Karpas-422 (cell line): ENCODE results near the gene RGS6. TPM values are rescaled to one million over a fixed set of nuclear protein-coding genes. Genes with fewer than 3 reads are reported as not detected.

Experiments
- DNase-seq: peaks from one replicate; pipeline ENCODE4 v3.0.0-alpha.2; 2015
- H2AFZ ChIP-seq: fragments of 200-600 bp; sonication (generic); 2 replicates; pipeline ENCODE4 v1.6.1; 2014; ENCODE audit warnings: antibody characterized with exemption, low read length, mixed read lengths
- H3K27ac ChIP-seq: fragments of 200-600 bp; sonication (generic); 2 replicates; pipeline ENCODE4 v1.5.1; 2014; ENCODE audit warnings: mild to moderate bottlenecking, low read length, moderate library complexity
- H3K27me3 ChIP-seq: fragments of 200-600 bp; sonication (generic); 2 replicates; pipeline ENCODE4 v1.6.1; 2014; ENCODE audit warnings: low read length, mixed read lengths
- H3K36me3 ChIP-seq: fragments of 200-600 bp; sonication (generic); 2 replicates; pipeline ENCODE4 v1.6.1; 2014; ENCODE audit warnings: low read length, mixed read lengths; ENCODE audit not compliant: insufficient read depth
- H3K4me1 ChIP-seq: fragments of 200-600 bp; sonication (generic); 2 replicates; pipeline ENCODE4 v1.6.1; 2014; ENCODE audit warnings: mild to moderate bottlenecking, low read length, mixed read lengths
- H3K4me2 ChIP-seq: fragments of 200-600 bp; sonication (generic); 2 replicates; pipeline ENCODE4 v1.6.1; 2014; ENCODE audit warnings: low read length, low read depth, mild to moderate bottlenecking; ENCODE audit not compliant: poor library complexity, severe bottlenecking
- H3K4me3 ChIP-seq: fragments of 200-600 bp; sonication (generic); 2 replicates; pipeline ENCODE4 v1.5.1; 2014; ENCODE audit warnings: mild to moderate bottlenecking, antibody characterized with exemption, low read length, mixed read lengths
- H3K79me2 ChIP-seq: fragments of 200-600 bp; sonication (generic); 2 replicates; pipeline ENCODE4 v1.6.1; 2014; ENCODE audit warnings: mild to moderate bottlenecking, low read length, mixed read lengths
- H3K9ac ChIP-seq: fragments of 200-600 bp; sonication (generic); 2 replicates; pipeline ENCODE4 v1.6.0; 2014; ENCODE audit warnings: low read length
- H3K9me2 ChIP-seq: fragments of 200-600 bp; sonication (generic), shearing (Covaris generic); replicated peaks from 2 replicates; pipeline ENCODE4 v1.6.0; 2014; ENCODE audit warnings: mild to moderate bottlenecking, low read length, moderate library complexity; ENCODE audit not compliant: insufficient read depth
- H3K9me3 ChIP-seq: fragments of 300-700, 200-600 bp; sonication (generic); 2 replicates; pipeline ENCODE4 v1.6.1; 2014; ENCODE audit warnings: low read length, mixed read lengths
- H4K20me1 ChIP-seq: fragments of 200-600 bp; sonication (generic); 2 replicates; pipeline ENCODE4 v1.6.1; 2014; ENCODE audit warnings: mild to moderate bottlenecking, antibody characterized with exemption, low read length, low read depth; ENCODE audit not compliant: insufficient read depth
- total RNA-seq: library from RNA; depleted of rRNA; stranded (reverse); fragments of >200 nt; shearing (Covaris generic); gene quantifications from 2 replicates; pipeline ENCODE4 v1.2.3, GENCODE V29; 2014; ENCODE audit warnings: low replicate concordance

RGS6 gene
- total RNA-seq, 1 experiment from 2014 or later = 0.07 TPM

DNA sequence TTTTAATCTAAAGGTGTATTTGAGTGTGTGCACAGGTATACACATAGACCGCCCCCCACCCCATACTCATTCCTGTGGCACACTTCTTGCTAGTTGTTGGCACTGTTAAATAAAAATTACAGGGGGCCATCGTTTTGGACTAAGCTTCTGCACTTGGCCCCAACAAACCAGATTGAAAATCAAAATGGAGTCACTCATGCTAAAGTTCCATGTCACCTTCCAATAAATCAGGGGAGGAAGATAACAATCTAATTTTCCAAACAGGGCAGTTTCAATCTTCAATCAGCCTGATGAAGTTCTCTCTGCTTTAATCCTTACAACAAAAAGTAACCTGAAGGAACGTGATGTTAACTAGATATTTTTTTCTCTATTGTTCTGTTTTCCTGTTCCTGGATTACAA, 78.2 kb downstream of the RGS6 start:
- H3K27ac ChIP-seq = no peak overlapping the region
- no peak overlapping the region for H2AFZ ChIP-seq
- H3K9me3 ChIP-seq = no peaks in the 10 kb centered on the region
- H3K9ac ChIP-seq = no peak overlapping the region
- H3K9me2 ChIP-seq = no peaks in the 10 kb centered on the region
- H3K4me1 ChIP-seq = no peaks in the 10 kb centered on the region
- no peaks in the 10 kb centered on the region for H3K36me3 ChIP-seq
- no peaks in the 10 kb centered on the region for H3K27me3 ChIP-seq
- DNase-seq = no peak
- H3K4me3 ChIP-seq = no peak overlapping the region
- no peaks in the 10 kb centered on the region for H3K79me2 ChIP-seq
- no peak overlapping the region for H3K4me2 ChIP-seq
- no peaks in the 10 kb centered on the region for H4K20me1 ChIP-seq

- H3K9me2 ChIP-seq = no peaks in the 10 kb centered on the region
These were observed 81.6 kb downstream of the RGS6 start for GRCh38 chr14:72013721-72014345.

GRCh38 chr14:72014486-72014885, 82.3 kb downstream of the RGS6 start:
- Histone ChIP-seq H2AFZ (no peak overlapping the region), H3K4me1 (no peaks in the 10 kb centered on the region), H4K20me1 (no peaks in the 10 kb centered on the region), H3K9me3 (no peaks in the 10 kb centered on the region; the same call in 1 of the 2 replicates), H3K9me2 (no peaks in the 10 kb centered on the region), H3K36me3 (no peaks in the 10 kb centered on the region), H3K79me2 (no peaks in the 10 kb centered on the region), H3K9ac (no peak overlapping the region), H3K4me3 (no peak overlapping the region), H3K4me2 (no peak overlapping the region), H3K27ac (no peak overlapping the region), H3K27me3 (no peaks in the 10 kb centered on the region)
- no peak for DNase-seq

More at GRCh38 chr14:72013721-72014345, 81.6 kb downstream of the RGS6 start:
- Histone ChIP-seq H3K4me1 (no peaks in the 10 kb centered on the region), H3K27ac (no peak overlapping the region), H2AFZ (no peak overlapping the region), H3K4me2 (no peak overlapping the region), H4K20me1 (no peaks in the 10 kb centered on the region), H3K27me3 (no peaks in the 10 kb centered on the region), H3K4me3 (no peak overlapping the region), H3K79me2 (no peaks in the 10 kb centered on the region), H3K36me3 (no peaks in the 10 kb centered on the region), H3K9me3 (no peaks in the 10 kb centered on the region; the same call in 1 of the 2 replicates), H3K9ac (no peak overlapping the region)
- DNase-seq = no peak

DNA sequence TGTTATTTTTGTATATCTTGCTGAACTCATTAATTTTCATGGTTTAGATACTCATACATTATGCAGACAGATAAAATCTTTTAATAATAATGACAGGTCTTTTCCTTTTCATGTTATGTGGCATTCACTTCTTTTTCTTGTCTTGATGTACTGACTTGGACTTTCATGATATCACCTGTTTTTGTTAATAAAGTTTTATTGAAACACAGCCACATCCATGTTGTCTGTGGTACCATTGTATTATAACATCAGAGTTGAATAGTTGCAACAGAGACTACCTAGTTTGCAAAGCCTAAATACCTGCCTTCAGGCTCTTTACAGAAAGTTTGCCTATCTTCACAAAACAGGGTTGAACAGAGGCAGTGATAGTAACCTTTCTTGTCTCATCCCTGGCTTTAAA, 85.1 kb downstream of the RGS6 start:
- H3K4me2 ChIP-seq = no peak overlapping the region
- no peaks in the 10 kb centered on the region for H3K9me2 ChIP-seq
- no peaks in the 10 kb centered on the region; the same call in 1 of the 2 replicates for H3K9me3 ChIP-seq
- H3K4me1 ChIP-seq = no peaks in the 10 kb centered on the region
- no peaks in the 10 kb centered on the region for H3K36me3 ChIP-seq
- no peaks in the 10 kb centered on the region for H4K20me1 ChIP-seq
- no peak overlapping the region for H3K9ac ChIP-seq
- no peaks in the 10 kb centered on the region for H3K79me2 ChIP-seq
- DNase-seq = no peak
- no peak overlapping the region for H3K4me3 ChIP-seq
- H3K27me3 ChIP-seq = no peaks in the 10 kb centered on the region
- H2AFZ ChIP-seq = no peak overlapping the region
- H3K27ac ChIP-seq = no peak overlapping the region

DNA sequence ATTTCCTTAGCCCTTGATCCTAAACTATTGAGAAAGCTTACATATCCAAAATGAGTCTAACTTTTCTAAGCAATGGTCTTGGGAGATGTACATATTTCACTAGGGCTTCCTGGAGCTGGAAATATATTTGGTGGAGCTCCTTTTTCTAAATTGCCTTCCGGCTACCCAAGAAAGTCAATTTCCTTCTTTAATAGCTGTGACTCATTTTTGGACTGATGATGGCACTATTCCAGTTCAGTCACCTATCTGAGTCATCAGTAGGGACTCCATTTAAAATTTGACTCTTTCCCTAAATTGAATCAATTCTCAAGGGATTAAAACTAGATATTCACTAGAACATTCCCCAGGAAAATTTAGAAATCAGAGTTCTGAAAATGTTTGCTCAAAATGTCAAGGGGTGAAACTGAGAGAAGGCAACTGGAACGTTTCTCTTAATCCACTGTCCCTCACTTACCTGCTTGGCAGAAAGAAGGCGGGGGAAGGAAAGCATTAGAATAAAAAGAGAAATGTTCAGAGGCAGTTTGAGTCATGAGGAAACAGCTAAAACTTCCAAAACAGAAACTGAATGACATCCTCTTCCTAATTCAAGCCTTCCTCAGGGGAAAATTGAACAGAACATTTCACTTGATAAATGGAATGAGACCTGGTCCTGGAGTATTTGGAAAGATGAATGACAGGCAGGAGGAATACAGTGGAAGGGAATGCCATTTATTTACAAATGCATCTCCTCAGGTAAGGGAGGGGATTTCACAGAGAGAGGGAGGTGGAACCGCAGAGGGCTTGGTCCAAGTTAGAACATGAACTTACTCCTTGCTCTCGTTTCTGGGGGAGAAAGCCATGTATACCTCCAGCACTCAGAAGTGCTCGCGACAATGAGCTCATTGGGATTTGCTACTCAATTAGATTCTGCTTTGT, 91.2 kb downstream of the RGS6 start:
- no peak overlapping the region for H3K9ac ChIP-seq
- no peak for DNase-seq
- no peak overlapping the region for H2AFZ ChIP-seq
- H3K4me2 ChIP-seq = no peak overlapping the region
- H4K20me1 ChIP-seq = no peaks in the 10 kb centered on the region
- H3K27me3 ChIP-seq = no peaks in the 10 kb centered on the region
- no peaks in the 10 kb centered on the region for H3K4me1 ChIP-seq
- no peaks in the 10 kb centered on the region; the same call in 1 of the 2 replicates for H3K9me3 ChIP-seq
- H3K79me2 ChIP-seq = no peaks in the 10 kb centered on the region
- no peak overlapping the region for H3K27ac ChIP-seq
- no peak overlapping the region for H3K4me3 ChIP-seq
- H3K36me3 ChIP-seq = no peaks in the 10 kb centered on the region
- no peaks in the 10 kb centered on the region for H3K9me2 ChIP-seq

DNA sequence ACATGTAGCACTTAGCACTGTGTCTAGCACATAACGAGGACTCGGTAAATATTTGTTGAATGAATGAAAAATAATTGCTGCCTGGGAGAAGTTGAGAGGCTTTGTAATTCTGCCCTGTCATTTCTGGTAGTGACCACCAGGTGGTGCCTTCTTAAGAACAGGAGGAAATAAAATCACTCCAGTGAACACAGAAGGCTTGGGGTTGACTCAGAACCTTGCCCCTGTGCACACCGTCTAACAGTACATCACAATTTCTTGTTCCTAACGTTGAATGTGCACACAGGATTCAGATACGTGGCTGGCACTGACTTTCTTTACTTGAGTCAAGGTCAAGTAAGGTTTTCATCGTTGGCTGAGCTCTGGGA, 91.8 kb downstream of the RGS6 start:
- no peak overlapping the region for H3K4me2 ChIP-seq
- no peak overlapping the region for H2AFZ ChIP-seq
- no peaks in the 10 kb centered on the region for H4K20me1 ChIP-seq

GRCh38 chr14:72024504-72024903, 92.3 kb downstream of the RGS6 start:
- Histone ChIP-seq H3K9me2 (no peaks in the 10 kb centered on the region), H4K20me1 (no peaks in the 10 kb centered on the region), H3K9ac (no peak overlapping the region), H3K27ac (no peak overlapping the region), H3K27me3 (no peaks in the 10 kb centered on the region), H3K4me3 (no peak overlapping the region), H3K9me3 (no peaks in the 10 kb centered on the region), H3K36me3 (no peaks in the 10 kb centered on the region), H3K4me1 (no peaks in the 10 kb centered on the region), H2AFZ (no peak overlapping the region), H3K4me2 (no peak overlapping the region), H3K79me2 (no peaks in the 10 kb centered on the region)
- DNase-seq = no peak

More for the DNA sequence above, 91.8 kb downstream of the RGS6 start:
- Histone ChIP-seq H3K27ac (no peak overlapping the region), H3K4me3 (no peak overlapping the region), H3K4me1 (no peaks in the 10 kb centered on the region), H3K9ac (no peak overlapping the region), H3K9me2 (no peaks in the 10 kb centered on the region), H3K27me3 (no peaks in the 10 kb centered on the region), H3K9me3 (no peaks in the 10 kb centered on the region), H3K79me2 (no peaks in the 10 kb centered on the region), H3K36me3 (no peaks in the 10 kb centered on the region)
- peak; percentile 86 for DNase-seq

DNA sequence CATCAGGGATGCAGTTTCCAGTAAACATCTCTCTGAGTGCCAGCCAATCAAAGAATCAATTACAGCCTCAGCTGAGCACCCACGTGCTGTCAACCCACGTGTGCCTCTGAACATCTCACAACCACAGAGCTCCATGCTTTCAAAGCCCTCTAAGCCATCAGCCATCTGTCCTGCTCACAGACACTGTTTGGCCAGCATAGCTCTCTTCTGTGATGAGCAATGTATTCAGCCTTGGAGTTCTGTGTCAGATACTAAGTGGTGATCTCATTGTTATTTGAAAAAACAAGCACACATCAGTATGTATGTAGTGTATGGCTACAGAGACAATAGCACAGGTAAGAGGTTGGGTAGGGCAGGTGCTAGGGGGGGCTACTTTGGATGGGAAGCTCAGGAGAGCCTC, 94.3 kb downstream of the RGS6 start:
- no peak for DNase-seq

More for the DNA sequence above, 94.3 kb downstream of the RGS6 start:
- H3K9me3 ChIP-seq = no peaks in the 10 kb centered on the region
- H4K20me1 ChIP-seq = no peaks in the 10 kb centered on the region
- H3K9me2 ChIP-seq = no peaks in the 10 kb centered on the region
- H3K4me3 ChIP-seq = no peak overlapping the region
- H3K9ac ChIP-seq = no peak overlapping the region
- H3K79me2 ChIP-seq = no peaks in the 10 kb centered on the region
- no peaks in the 10 kb centered on the region for H3K27me3 ChIP-seq
- H3K4me2 ChIP-seq = no peak overlapping the region
- no peaks in the 10 kb centered on the region for H3K36me3 ChIP-seq
- H3K27ac ChIP-seq = no peak overlapping the region
- no peak overlapping the region for H2AFZ ChIP-seq
- H3K4me1 ChIP-seq = no peaks in the 10 kb centered on the region
